Measurements from ENCODE around the gene TVP23C.
"Not testable (repeated sequence)": the region's sequence is repeated elsewhere in the genome, so short reads cannot be mapped to it uniquely, and the experiment has no call there.

Gene TVP23C

DNA sequence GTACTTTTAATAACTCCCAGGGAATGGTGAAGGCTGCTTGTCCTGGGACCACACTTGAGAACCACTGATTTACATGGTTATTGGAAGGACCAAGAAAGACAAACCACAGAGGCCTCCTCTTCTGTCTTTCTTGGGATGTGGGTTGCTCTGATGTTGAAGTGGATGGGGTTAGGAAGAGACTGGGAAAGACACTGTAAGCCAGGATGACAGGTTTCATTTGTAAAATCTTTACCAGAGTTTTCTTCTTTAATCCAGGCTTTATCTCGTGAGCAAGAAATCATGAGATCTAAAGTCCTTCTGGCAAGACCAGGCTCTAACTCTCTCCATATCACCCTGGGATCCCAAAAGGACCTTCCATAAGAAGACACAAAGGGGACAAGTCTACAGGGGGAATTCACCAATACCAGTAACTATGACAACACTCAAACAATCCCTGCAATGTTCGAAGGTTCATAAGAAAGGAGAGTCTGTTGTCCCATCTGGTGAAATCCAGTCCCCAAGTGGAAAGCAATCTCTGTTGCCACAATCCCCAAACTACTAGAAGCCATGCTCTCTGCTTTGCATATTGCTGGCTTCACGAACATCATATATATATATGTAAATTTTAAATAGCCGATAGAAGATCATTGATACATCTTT, 51.1 kb downstream of the TVP23C start:
- no peak overlapping the region for H3K27ac ChIP-seq
- TF ChIP-seq, protein P1, sequence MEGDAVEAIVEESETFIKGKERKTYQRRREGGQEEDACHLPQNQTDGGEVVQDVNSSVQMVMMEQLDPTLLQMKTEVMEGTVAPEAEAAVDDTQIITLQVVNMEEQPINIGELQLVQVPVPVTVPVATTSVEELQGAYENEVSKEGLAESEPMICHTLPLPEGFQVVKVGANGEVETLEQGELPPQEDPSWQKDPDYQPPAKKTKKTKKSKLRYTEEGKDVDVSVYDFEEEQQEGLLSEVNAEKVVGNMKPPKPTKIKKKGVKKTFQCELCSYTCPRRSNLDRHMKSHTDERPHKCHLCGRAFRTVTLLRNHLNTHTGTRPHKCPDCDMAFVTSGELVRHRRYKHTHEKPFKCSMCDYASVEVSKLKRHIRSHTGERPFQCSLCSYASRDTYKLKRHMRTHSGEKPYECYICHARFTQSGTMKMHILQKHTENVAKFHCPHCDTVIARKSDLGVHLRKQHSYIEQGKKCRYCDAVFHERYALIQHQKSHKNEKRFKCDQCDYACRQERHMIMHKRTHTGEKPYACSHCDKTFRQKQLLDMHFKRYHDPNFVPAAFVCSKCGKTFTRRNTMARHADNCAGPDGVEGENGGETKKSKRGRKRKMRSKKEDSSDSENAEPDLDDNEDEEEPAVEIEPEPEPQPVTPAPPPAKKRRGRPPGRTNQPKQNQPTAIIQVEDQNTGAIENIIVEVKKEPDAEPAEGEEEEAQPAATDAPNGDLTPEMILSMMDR (conservative IDR thresholded peaks at IDR 0.05): no peak

DNA sequence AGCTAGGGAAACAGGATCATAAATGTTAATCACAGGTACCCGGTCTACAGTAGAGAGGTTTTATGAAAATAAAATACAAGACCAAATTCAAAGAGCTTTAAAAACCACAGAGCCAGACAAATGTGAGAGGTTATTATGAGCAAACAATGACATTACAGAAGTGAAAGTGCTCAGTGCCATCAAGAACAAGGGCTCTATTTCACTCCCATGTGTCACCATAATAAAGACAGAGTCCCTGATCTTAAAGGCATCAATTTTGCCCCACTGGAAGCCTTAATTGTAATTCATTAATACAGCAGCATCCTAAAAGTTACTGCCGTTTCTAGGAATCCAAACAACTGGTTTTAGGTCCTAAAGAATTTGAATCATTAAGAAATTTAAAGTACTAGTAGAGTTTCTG, 52.1 kb downstream of the TVP23C start:
- TF ChIP-seq, protein P1 (conservative IDR thresholded peaks at IDR 0.05): no peak
- no peak overlapping the region for H3K27ac ChIP-seq

- TF ChIP-seq, protein P1 (conservative IDR thresholded peaks at IDR 0.05): no peak
- no peak overlapping the region for H3K27ac ChIP-seq
Observed at GRCh38 chr17:15510361-15510760, 52.9 kb downstream of the TVP23C start.

DNA sequence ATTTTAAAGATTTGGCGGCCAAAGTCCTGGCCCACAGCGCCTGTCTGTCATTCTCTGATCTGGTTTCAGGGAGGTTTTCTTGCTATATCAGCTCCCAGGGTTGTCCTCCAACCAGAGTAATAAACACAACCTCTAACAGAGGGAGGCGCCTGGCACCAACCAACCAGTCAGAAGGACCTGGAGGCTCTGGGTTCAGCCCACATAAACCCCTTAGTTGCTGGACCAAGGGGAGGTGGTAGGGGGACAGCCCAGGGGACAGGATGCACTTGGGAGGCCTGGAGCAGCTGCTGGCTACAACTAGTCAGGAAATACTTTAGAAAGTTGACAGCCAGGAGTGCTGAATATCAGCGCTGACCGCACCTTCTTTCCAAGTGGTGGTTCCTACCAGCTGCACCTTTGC, 54.2 kb downstream of the TVP23C start:
- no peak overlapping the region for H3K27ac ChIP-seq
- TF ChIP-seq, protein P1 (conservative IDR thresholded peaks at IDR 0.05): no peak

DNA sequence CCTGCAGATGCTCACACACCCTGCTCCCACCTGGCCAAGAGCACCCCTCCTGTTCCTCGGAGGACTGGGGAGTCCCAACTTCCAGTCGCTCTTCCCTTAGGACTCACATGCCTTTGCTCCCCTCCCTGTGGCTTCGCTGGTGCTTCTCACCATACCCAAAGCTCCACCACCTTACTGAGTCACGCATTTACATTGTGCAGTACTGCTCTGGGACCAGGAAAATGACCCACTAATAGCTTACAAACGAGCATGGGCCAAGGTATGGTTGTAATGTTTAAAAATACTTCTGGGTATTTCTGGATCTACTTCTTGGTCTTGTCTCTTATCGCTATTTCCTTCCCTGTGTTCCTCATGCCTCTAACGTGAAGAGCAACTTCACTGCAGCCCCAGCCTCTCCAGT, 54.8 kb downstream of the TVP23C start:
- no peak overlapping the region for H3K27ac ChIP-seq
- TF ChIP-seq, protein P1 (conservative IDR thresholded peaks at IDR 0.05): no peak

DNA sequence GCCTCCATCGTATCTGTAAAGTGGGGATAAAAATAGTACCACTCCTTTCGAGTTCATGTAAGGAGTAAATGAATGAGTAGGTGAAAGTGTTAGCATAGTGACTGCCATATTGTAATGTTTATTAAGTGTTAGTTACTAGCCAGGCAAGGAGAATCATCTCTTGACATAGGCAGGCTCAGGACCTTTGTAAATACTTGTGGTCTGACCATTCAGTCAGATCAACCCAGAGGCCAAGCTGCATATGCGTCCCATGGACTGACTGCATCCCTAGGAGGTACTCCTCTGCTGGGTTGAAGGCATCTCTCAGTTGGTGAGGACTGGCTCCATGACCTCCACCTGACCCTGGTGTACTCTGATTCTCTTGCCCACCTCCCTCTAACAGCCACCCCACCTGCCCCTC, 55.4 kb downstream of the TVP23C start:
- H3K27ac ChIP-seq: no peak overlapping the region
- TF ChIP-seq, protein P1 (conservative IDR thresholded peaks at IDR 0.05): no peak

GRCh38 chr17:15507001-15507400, 56.3 kb downstream of the TVP23C start:
- TF ChIP-seq, protein P1 (conservative IDR thresholded peaks at IDR 0.05): no peak
- no peak overlapping the region for H3K27ac ChIP-seq

- H3K27ac ChIP-seq: not testable (repeated sequence)
Observed at GRCh38 chr17:15505708-15506107, 57.6 kb downstream of the TVP23C start.

Data from VCaP (cell line).